Muscle layer of duodenum (tissue), 2 donors: Measurements from ENCODE around the gene WDR36.

Experiments
- H3K27ac ChIP-seq: one replicate; pipeline ENCODE4 v1.7.0; 2013; ENCODE audit warnings: mild to moderate bottlenecking, low read length
- H3K27me3 ChIP-seq: one replicate; pipeline ENCODE4 v1.7.0; 2013; ENCODE audit warnings: low read depth, mild to moderate bottlenecking, control low read depth, low read length
- H3K36me3 ChIP-seq, 2 donors: one replicate each; pipeline ENCODE4 v1.7.0; 2013; ENCODE audit warnings: low read length in 2 of 2, control low read depth in 1 of 2, mild to moderate bottlenecking in 1 of 2; ENCODE audit not compliant: insufficient read depth in 2 of 2, control insufficient read depth in 1 of 2
- H3K4me1 ChIP-seq, 2 donors: one replicate each; pipeline ENCODE4 v1.7.0; 2013; ENCODE audit warnings: low read length in 2 of 2, mild to moderate bottlenecking in 2 of 2, control low read depth in 1 of 2, moderate library complexity in 1 of 2; ENCODE audit not compliant: insufficient read depth in 2 of 2, control insufficient read depth in 1 of 2
- H3K4me3 ChIP-seq, 2 donors: one replicate each; pipeline ENCODE4 v1.7.0; 2013; ENCODE audit warnings: low read length in 2 of 2, low read depth in 1 of 2, mild to moderate bottlenecking in 1 of 2
- H3K9me3 ChIP-seq, 2 donors: one replicate each; pipeline ENCODE4 v1.7.0; 2013; ENCODE audit warnings: low read length in 2 of 2, control low read depth in 1 of 2, mild to moderate bottlenecking in 1 of 2; ENCODE audit not compliant: control insufficient read depth in 1 of 2
- donor health status: healthy.

The WDR36 gene

DNA sequence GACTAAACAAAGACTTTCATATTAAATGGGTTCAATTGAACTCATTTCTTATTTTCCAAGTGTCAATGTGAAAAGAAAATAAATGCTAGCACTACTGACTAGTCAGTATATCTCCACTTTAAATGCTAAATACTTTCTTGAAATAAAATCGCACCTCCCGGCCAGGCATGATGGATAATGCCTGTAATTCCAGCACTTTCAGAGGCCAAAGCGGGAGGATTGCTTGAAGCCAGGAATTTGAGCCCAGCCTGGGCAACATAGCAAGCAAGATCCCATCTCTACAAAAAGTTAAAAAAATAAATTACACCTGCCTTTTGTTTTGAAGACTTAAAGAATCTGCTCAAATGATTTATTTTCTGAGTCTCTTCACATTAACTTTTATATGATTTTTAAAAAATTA lies 34.7 kb downstream of the WDR36 start:
- Histone ChIP-seq H3K27ac (no peak overlapping the region), H3K4me3 (no peak overlapping the region), H3K4me1 (no peaks in the 10 kb centered on the region), H3K36me3 (peaks cover 26 to 34% of the 10 kb centered on the region in 2 donors), H3K9me3 (no peaks in the 10 kb centered on the region), H3K27me3 (no peaks in the 10 kb centered on the region)

DNA sequence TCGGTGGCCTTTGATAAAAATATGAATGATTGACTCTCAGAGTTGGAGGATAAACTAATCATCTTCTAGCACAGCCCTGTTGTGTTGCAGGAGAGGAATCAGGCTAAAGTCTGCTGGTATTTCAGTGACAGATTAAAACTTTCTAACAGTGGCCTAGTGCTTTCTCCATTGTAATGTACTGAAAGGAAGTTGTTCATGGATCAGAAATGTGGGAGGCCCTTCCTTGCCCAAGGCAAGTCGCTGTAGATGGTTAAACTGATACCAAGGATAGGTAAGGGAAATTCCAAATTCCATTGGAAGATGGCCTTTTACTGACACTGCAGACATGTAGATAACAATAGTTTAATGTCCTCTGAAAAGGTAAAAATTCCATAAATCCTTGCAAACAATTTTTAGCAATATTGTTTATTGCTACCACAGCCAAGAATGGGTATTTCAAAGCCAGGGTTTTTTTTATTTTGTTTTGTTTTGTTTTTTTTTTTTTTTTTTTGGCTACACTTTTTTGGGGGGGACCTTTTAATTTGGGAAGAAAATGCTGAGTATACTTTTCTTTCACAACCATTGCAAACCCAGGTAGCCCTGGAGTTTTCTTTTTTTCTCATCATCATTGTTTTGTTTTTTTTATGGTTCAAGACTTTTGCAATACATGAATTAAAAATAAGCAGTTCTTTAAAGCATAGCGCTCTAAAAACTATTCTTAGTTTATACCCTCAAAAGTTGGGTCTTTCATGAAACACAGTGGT lies 35.5 kb downstream of the WDR36 start:
- H3K36me3 ChIP-seq = peaks cover 20 to 30% of the 10 kb centered on the region in 2 donors
- no peak overlapping the region for H3K4me3 ChIP-seq

DNA sequence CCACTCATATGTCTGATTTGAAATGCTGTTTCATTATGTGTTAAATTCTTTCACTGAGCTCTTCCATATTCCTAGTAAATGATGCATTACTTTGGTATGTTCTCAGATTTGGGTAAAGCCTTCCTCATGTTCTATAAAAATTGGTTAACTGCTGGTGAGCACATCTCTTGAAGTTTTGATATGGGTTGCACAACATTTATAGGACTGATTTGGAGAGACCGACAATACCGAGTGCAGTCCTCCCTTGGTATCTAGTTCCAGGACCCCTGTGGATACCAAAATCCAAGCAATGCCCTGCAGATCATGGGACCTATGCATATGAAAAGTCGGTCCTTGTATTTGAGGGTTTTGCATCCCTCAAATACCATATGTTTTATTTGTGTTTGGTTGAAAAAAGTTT lies 37.8 kb downstream of the WDR36 start:
- Histone ChIP-seq H3K36me3 (peaks cover 9 to 23% of the 10 kb centered on the region in 2 donors), H3K9me3 (no peaks in the 10 kb centered on the region), H3K27ac (no peak overlapping the region), H3K4me1 (no peaks in the 10 kb centered on the region), H3K4me3 (no peak overlapping the region), H3K27me3 (no peaks in the 10 kb centered on the region)

More for the DNA sequence above, 35.5 kb downstream of the WDR36 start:
- Histone ChIP-seq H3K4me1 (no peaks in the 10 kb centered on the region), H3K9me3 (no peaks in the 10 kb centered on the region), H3K27ac (no peak overlapping the region), H3K27me3 (no peaks in the 10 kb centered on the region)

DNA sequence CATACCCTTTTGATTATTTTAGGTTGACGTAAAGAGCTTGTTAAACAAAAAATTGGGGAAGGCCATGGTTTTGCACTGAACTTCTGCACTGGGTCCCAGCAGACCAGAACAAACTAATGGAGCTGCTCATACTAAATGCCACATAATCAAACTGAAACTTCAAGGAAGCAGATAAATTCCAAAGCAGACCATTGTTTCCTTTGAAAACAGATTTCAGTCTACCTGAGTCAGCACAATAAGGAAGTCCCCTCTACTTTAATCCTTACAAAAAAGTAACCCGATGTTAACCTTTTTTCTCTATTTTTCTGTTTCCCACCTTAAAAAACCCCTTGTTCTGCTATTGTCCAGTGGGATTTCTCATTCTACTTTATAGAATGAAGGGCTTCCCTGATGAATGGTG lies 39.2 kb downstream of the WDR36 start:
- H3K27ac ChIP-seq = no peak overlapping the region
- H3K27me3 ChIP-seq = no peaks in the 10 kb centered on the region
- no peak overlapping the region for H3K4me3 ChIP-seq
- no peaks in the 10 kb centered on the region for H3K4me1 ChIP-seq
- no peaks in the 10 kb centered on the region for H3K9me3 ChIP-seq
- peaks cover 5 to 17% of the 10 kb centered on the region in 2 donors for H3K36me3 ChIP-seq

DNA sequence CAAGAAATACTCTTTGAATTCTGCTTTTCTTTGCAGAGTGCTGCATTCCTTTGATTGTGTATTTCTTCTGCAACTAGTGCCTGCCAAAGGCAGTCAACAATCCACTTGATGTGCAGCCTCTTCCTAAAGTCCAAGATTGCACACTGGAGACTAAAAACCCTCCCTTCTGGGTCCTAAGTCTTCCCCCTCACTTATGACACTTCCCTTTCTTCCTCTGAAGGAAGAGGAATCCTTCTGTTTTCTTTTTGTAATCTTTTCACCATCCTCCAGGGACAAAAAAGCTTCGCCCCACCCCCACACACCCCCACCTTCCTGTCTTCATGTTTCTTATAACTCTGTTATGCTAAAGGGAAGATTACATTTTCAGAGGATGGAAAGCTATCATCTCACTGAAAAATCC lies 39.9 kb downstream of the WDR36 start:
- Histone ChIP-seq H3K36me3 (peaks cover 0 to 11% of the 10 kb centered on the region in 2 donors), H3K4me3 (no peak overlapping the region), H3K27me3 (no peaks in the 10 kb centered on the region), H3K9me3 (no peaks in the 10 kb centered on the region), H3K4me1 (no peaks in the 10 kb centered on the region), H3K27ac (no peak overlapping the region)

DNA sequence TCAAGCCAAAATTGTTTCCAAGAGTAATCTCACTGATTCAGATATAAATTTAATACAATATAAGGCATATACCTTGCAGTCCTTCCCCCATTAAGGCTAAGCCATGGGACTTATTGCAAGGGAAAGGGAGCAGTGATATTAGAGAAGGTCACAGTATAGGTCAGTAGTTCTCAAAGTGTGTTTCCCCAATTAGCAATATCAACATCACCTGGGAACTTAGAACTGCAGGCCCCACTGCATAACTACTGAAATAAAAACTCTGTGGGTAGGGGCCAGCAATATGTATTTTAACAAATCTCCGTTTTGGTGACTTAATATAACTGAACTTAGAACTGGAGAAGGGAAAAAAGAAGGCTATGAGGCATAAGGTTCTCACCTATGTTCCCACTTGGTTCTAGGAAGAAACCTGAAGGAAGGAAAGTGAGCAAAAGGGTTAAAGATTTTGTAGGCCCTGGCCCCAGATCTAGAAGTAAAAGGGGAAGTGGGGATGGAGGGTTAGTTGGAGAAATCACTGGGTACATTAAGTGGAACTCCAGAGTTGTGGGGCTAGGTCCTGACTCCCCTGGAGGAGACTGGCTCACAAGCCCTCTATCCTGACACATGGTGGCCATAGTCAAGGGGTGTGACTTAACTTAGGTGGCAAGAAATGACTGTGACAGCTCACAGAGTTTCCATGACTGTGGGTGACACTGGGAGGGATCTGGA lies 40.7 kb downstream of the WDR36 start:
- Histone ChIP-seq H3K36me3 (peaks cover 0 to 4% of the 10 kb centered on the region in 2 donors), H3K27ac (no peak overlapping the region), H3K4me1 (no peaks in the 10 kb centered on the region), H3K4me3 (no peak overlapping the region), H3K27me3 (no peaks in the 10 kb centered on the region), H3K9me3 (no peaks in the 10 kb centered on the region)

DNA sequence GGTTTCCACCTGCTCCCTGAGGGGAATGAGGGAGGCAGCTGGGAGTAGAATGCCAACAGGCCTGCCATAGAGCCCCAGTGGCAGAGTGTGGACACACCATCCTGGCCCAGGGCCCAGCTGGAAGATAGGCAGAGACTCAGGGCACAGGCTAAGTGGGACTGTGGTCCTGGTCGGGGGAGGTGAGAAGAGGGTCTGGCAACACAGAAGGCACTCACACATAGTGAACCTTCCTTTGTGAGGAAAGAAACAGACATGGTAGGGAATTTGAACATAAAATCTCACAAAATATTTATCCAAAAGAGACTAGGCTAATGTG lies 41.2 kb downstream of the WDR36 start:
- Histone ChIP-seq H3K9me3 (no peaks in the 10 kb centered on the region), H3K27ac (no peak overlapping the region), H3K4me1 (no peaks in the 10 kb centered on the region), H3K27me3 (no peaks in the 10 kb centered on the region), H3K4me3 (no peak overlapping the region), H3K36me3 (peaks cover 0 to 4% of the 10 kb centered on the region in 2 donors)

DNA sequence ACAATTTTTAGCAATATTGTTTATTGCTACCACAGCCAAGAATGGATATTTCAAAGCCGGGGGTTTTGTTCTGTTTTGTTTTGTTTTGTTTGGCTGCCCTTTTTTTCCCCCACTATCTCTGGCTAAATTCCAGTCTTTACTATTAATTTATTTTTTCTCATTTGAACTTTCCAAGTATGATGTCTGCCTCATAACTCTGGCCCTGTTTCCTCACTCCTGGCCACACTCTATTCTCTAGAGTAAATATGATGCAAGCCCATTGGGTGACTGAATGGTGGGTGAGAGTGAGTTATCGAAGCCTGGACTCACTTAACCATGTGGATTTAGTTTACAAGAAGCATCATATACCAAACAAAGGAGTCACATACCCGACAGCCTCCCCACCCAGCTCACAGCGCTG lies 41.9 kb downstream of the WDR36 start:
- H3K4me1 ChIP-seq = no peaks in the 10 kb centered on the region
- H3K4me3 ChIP-seq = no peak overlapping the region
- no peaks in the 10 kb centered on the region for H3K27me3 ChIP-seq
- no peaks in the 10 kb centered on the region for H3K9me3 ChIP-seq
- H3K27ac ChIP-seq = no peak overlapping the region
- H3K36me3 ChIP-seq = peaks cover 0 to 4% of the 10 kb centered on the region in 2 donors

DNA sequence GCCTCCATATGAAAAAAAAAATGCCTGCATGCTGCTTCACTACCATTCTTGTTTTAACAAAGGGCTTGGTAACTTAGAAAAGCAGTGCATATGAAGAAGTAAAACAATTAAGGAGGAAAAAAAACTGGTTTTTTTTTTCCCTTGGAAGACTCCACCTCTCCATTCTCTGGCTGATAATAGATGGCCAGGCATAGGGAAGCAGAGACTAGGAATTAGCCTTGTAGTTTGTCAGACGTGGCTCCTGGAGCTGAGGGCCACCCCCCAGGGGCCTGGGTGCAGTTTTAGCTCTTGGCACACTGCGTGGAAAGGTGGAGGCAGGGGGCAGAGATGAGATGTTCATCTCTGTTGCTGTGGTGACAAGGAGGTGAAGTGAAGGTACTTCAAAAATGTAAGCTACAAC lies 42.7 kb downstream of the WDR36 start:
- Histone ChIP-seq H3K36me3 (peaks cover 0 to 4% of the 10 kb centered on the region in 2 donors), H3K9me3 (no peaks in the 10 kb centered on the region), H3K27ac (no peak overlapping the region), H3K27me3 (no peaks in the 10 kb centered on the region), H3K4me1 (no peaks in the 10 kb centered on the region), H3K4me3 (no peak overlapping the region)

DNA sequence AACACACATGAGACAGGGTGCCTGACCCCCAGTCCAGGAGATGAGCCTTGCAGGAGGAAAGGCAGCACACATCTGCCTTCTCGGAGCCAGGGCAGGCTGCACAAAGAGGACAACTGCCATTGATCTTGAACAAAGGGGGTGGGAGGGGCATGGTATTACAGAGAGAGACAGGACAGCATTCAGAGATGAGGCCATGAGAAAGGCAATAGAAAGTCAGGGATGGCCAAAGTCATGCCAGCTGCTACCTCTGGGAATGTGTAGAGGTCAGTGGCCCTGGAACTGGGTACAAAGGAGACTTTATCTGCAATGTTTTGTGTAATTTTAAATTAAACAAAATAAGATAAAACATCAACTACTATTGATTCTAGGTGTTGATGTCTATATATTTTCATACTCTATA lies 43.2 kb downstream of the WDR36 start:
- no peaks in the 10 kb centered on the region for H3K27me3 ChIP-seq
- H3K36me3 ChIP-seq = no peaks in the 10 kb centered on the region
- H3K9me3 ChIP-seq = no peaks in the 10 kb centered on the region
- no peaks in the 10 kb centered on the region for H3K4me1 ChIP-seq
- H3K4me3 ChIP-seq = no peak overlapping the region
- no peak overlapping the region for H3K27ac ChIP-seq

DNA sequence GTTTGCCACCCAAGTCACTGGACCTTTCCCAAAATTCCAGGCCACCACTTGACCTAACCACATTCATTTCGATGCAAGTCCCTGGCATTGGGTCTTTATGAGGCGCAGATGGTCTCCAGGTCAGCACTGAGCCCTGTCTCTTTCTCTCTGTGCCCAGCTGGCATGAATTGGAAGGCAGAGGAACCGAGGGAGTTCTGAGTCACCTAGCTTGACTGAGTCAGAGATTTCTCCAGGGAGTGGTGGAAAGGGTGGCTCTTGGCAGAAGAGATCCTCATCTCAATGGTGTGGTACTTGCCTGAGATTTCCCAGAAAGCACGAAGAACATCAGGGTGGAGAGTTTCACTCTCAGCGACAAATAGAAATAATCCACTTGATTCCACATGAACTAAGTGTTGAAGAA lies 43.8 kb downstream of the WDR36 start:
- Histone ChIP-seq H3K27me3 (no peaks in the 10 kb centered on the region), H3K4me3 (no peak overlapping the region), H3K27ac (no peak overlapping the region), H3K4me1 (no peaks in the 10 kb centered on the region), H3K36me3 (no peaks in the 10 kb centered on the region), H3K9me3 (no peaks in the 10 kb centered on the region)

DNA sequence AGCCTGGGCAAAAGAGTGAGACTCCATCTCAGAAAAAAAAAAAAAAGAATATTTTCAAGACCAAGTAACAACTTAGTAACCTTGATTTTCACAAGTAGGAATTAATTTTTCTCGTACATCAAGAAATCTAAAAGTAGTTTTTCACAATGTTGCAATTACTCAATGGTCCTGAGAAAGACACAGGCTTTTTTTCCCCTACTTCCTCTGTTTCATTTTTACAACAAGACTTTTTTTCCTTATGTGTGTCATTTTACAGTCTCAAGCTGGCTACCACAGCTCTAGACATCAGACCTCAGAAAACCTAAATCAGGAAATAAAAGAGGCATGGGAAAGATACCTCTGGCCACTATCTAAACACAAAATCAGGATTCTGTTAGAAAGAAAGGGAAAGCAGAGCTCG lies 45.9 kb downstream of the WDR36 start:
- Histone ChIP-seq H3K27me3 (no peaks in the 10 kb centered on the region), H3K36me3 (no peaks in the 10 kb centered on the region), H3K4me1 (no peaks in the 10 kb centered on the region), H3K9me3 (no peaks in the 10 kb centered on the region), H3K27ac (no peak overlapping the region), H3K4me3 (no peak overlapping the region)
